ENCODE results near the gene PNPLA7.
"Not testable (repeated sequence)": the region's sequence is repeated elsewhere in the genome, so short reads cannot be mapped to it uniquely, and the experiment has no call there.

Gene PNPLA7

DNA sequence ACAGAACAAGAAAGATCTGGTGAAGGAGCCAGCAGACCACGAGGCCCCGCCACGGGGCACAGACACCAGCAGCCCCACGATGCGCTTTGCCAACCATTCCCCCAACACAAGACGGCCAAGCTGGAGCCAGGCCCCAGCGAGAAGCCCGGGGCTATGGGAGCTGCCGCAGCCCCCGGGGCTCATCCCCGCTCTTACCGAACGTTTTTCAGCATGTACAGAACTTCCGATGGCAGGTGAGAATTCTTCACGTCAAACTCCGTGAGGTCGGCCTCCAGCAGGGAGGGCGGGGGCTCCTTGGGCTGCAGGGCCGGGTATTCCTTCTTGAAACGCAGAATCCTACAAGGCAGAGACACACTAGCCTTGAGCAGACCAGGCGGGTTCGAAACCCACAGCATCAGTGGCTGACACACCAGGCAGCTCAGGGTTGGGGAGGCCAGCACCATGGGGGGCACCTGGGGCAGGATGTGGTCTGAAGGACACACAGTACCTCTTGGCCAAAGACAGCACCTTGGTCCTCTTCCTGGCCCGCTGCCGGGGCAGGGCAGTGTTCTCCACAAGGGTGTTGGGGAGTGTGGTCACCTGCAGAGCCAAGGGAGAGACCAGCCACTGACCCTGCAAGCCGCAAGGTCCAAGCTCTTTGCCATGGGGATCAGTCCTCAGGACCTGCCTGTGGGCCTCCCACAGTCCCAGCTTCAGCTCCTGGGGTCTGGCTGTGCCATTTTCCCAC is 6.8 kb downstream of the PNPLA7 start:
- H3K4me1 ChIP-seq (ENCODE audit: control extremely low read depth in 1 of 4, control insufficient read depth in 4 of 4, insufficient read depth in 4 of 4, low read length in 3 of 4), result no peaks in the 10 kb centered on the region
- ChIA-PET POLR2A (no interaction called here), CTCF (interaction anchor here (0.5 kb wide), 1 partner anchor 49 kb away, joined by 3 read pairs; no protein-coding TSS in a partner anchor)
- H3K36me3 ChIP-seq (ENCODE audit: control insufficient read depth in 4 of 4, insufficient read depth in 4 of 4, low read length in 3 of 4), result peaks cover 0 to 8% (median 3%) of the 10 kb centered on the region in 4 experiments
- no peaks in the 10 kb centered on the region for H3K9me3 ChIP-seq (ENCODE audit: control extremely low read depth in 1 of 5, control insufficient read depth in 4 of 5, insufficient read depth in 2 of 5, low read depth in 1 of 5, low read length in 4 of 5)
- DNase-seq, result no peak
- no peak overlapping the region for H3K4me3 ChIP-seq (ENCODE audit: control insufficient read depth in 1 of 7, extremely low read depth in 1 of 7, insufficient read depth in 4 of 7, low read depth in 2 of 7, low read length in 6 of 7)
- H3K27me3 ChIP-seq (replicated peaks in 2 of 5; ENCODE audit: control insufficient read depth in 4 of 5, insufficient read depth in 5 of 5, low read length in 4 of 5), result no peaks in the 10 kb centered on the region
- 97% methylated on average over 21 of the region's 25 CpGs for WGBS (ENCODE audit: insufficient coverage)
- no peak overlapping the region for H3K27ac ChIP-seq (ENCODE audit: insufficient read depth in 1 of 2, low read depth in 1 of 2, low read length in 2 of 2, poor library complexity in 1 of 2, severe bottlenecking in 2 of 2)

DNA sequence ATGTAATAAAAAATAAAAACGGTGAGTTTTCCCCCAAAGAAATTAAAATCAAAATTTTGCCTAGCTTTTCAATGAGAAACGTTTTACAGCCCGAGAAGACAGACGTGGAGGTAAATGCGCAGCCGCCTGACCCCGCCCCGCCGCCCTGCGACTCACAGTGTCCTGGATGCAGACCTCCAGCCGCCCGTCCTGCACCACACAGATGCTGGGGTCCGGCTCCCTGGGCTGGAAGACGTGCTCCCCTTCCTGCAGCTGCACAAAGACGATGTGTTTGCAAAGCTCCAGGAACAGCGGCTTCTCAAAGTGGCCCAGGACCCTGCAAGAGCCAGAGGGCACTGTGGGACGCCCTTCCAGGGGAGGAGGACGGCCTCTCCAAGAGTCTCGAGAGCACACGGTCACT is 7.7 kb downstream of the PNPLA7 start:
- Histone ChIP-seq H3K27me3 (replicated peaks in 2 of 5; ENCODE audit: control insufficient read depth in 4 of 5, insufficient read depth in 5 of 5, low read length in 4 of 5) (no peaks in the 10 kb centered on the region), H3K9me3 (ENCODE audit: control extremely low read depth in 1 of 5, control insufficient read depth in 4 of 5, insufficient read depth in 2 of 5, low read depth in 1 of 5, low read length in 4 of 5) (peaks cover 0 to 5% (median 0%) of the 10 kb centered on the region in 5 experiments), H3K27ac (ENCODE audit: insufficient read depth in 1 of 2, low read depth in 1 of 2, low read length in 2 of 2, poor library complexity in 1 of 2, severe bottlenecking in 2 of 2) (no peak overlapping the region), H3K4me3 (ENCODE audit: control insufficient read depth in 1 of 7, extremely low read depth in 1 of 7, insufficient read depth in 4 of 7, low read depth in 2 of 7, low read length in 6 of 7) (no peak overlapping the region), H3K4me1 (ENCODE audit: control extremely low read depth in 1 of 4, control insufficient read depth in 4 of 4, insufficient read depth in 4 of 4, low read length in 3 of 4) (peaks cover 0 to 5% (median under 1%) of the 10 kb centered on the region in 4 experiments), H3K36me3 (ENCODE audit: control insufficient read depth in 4 of 4, insufficient read depth in 4 of 4, low read length in 3 of 4) (peaks cover 0 to 8% (median 3%) of the 10 kb centered on the region in 4 experiments)
- 97% methylated on average over 19 of the region's 20 CpGs for WGBS (ENCODE audit: insufficient coverage)
- POLR2A ChIA-PET, result no interaction called here
- DNase-seq, result no peak
- CTCF ChIA-PET, result interaction anchor here (1.2 to 1.6 kb wide), 2 partner anchors 10 to 256 kb away, joined by 3 to 6 read pairs; partner anchors contain the start of gene MRPL41

GRCh38 chr9:137540536-137540935 is 9.7 kb downstream of the PNPLA7 start:
- WGBS (ENCODE audit: insufficient coverage), result 98% methylated on average over 17 of the region's 18 CpGs
- peaks cover 0 to 13% (median 4%) of the 10 kb centered on the region in 5 experiments for H3K9me3 ChIP-seq (ENCODE audit: control extremely low read depth in 1 of 5, control insufficient read depth in 4 of 5, insufficient read depth in 2 of 5, low read depth in 1 of 5, low read length in 4 of 5)
- H3K27ac ChIP-seq (ENCODE audit: insufficient read depth in 1 of 2, low read depth in 1 of 2, low read length in 2 of 2, poor library complexity in 1 of 2, severe bottlenecking in 2 of 2), result no peak overlapping the region
- CTCF ChIA-PET, result no interaction called here
- no peak overlapping the region for H3K4me3 ChIP-seq (ENCODE audit: control insufficient read depth in 1 of 7, extremely low read depth in 1 of 7, insufficient read depth in 4 of 7, low read depth in 2 of 7, low read length in 6 of 7)
- no peaks in the 10 kb centered on the region for H3K27me3 ChIP-seq (replicated peaks in 2 of 5; ENCODE audit: control insufficient read depth in 4 of 5, insufficient read depth in 5 of 5, low read length in 4 of 5)
- no peak for DNase-seq
- peaks cover 0 to 15% (median 5%) of the 10 kb centered on the region in 4 experiments for H3K4me1 ChIP-seq (ENCODE audit: control extremely low read depth in 1 of 4, control insufficient read depth in 4 of 4, insufficient read depth in 4 of 4, low read length in 3 of 4)
- POLR2A ChIA-PET, result no interaction called here
- peaks cover 0 to 8% (median 3%) of the 10 kb centered on the region in 4 experiments for H3K36me3 ChIP-seq (ENCODE audit: control insufficient read depth in 4 of 4, insufficient read depth in 4 of 4, low read length in 3 of 4)

GRCh38 chr9:137538058-137538457 is 12.1 kb downstream of the PNPLA7 start:
- H3K4me1 ChIP-seq (ENCODE audit: control extremely low read depth in 1 of 4, control insufficient read depth in 4 of 4, insufficient read depth in 4 of 4, low read length in 3 of 4), result peaks cover 0 to 15% (median 12%) of the 10 kb centered on the region in 4 experiments
- H3K4me3 ChIP-seq (ENCODE audit: control insufficient read depth in 1 of 7, extremely low read depth in 1 of 7, insufficient read depth in 4 of 7, low read depth in 2 of 7, low read length in 6 of 7), result no peak overlapping the region
- no peak for DNase-seq
- 98% methylated on average over 16 of the region's 16 CpGs for WGBS (ENCODE audit: insufficient coverage)
- H3K27ac ChIP-seq (ENCODE audit: insufficient read depth in 1 of 2, low read depth in 1 of 2, low read length in 2 of 2, poor library complexity in 1 of 2, severe bottlenecking in 2 of 2), result no peak overlapping the region
- peaks cover 0 to 5% (median 3%) of the 10 kb centered on the region in 4 experiments for H3K36me3 ChIP-seq (ENCODE audit: control insufficient read depth in 4 of 4, insufficient read depth in 4 of 4, low read length in 3 of 4)
- H3K27me3 ChIP-seq (replicated peaks in 2 of 5; ENCODE audit: control insufficient read depth in 4 of 5, insufficient read depth in 5 of 5, low read length in 4 of 5), result no peaks in the 10 kb centered on the region
- POLR2A ChIA-PET, result no interaction called here
- H3K9me3 ChIP-seq (ENCODE audit: control extremely low read depth in 1 of 5, control insufficient read depth in 4 of 5, insufficient read depth in 2 of 5, low read depth in 1 of 5, low read length in 4 of 5), result peaks cover 0 to 13% (median 4%) of the 10 kb centered on the region in 5 experiments
- CTCF ChIA-PET, result interaction anchor here (1.1 to 2.0 kb wide), 3 partner anchors 8 to 36 kb away, joined by 4 to 6 read pairs (median 5); no protein-coding TSS in a partner anchor

DNA sequence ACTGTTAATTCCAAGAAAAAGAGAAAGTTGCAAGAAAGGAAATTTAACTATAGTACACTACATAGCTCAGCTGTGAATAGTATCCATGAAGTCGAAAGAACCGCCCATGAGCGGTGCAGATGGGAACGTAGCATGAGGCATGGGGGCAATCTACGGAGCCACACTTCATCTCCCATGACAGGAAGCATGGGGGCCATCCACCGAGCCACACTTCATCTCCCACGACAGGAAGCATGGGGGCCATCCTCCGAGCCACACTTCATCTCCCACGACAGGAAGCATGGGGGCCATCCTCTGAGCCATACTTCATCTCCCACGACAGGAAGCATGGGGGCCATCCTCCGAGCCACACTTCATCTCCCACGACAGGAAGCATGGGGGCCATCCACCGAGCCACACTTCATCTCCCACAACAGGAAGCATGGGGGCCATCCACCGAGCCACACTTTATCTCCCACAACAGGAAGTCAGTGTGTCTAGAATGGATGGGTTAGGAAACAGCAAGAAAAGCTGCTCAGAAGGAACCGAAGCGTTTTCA is 13.5 kb downstream of the PNPLA7 start:
- 34% methylated on average over 7 of the region's 16 CpGs for WGBS (ENCODE audit: insufficient coverage)
- POLR2A ChIA-PET, result interaction anchor here (0.6 kb wide), 1 partner anchor 160 kb away, joined by 3 read pairs; no protein-coding TSS in a partner anchor
- DNase-seq, result peak; percentile 36 to 90 (median 85)
- Histone ChIP-seq H3K4me1 (ENCODE audit: control extremely low read depth in 1 of 4, control insufficient read depth in 4 of 4, insufficient read depth in 4 of 4, low read length in 3 of 4) (peaks cover 0 to 16% (median 13%) of the 10 kb centered on the region in 4 experiments), H3K4me3 (ENCODE audit: control insufficient read depth in 1 of 7, extremely low read depth in 1 of 7, insufficient read depth in 4 of 7, low read depth in 2 of 7, low read length in 6 of 7) (peak overlapping the region in 2 of 7 experiments; percentile 4 to 6), H3K9me3 (ENCODE audit: control extremely low read depth in 1 of 5, control insufficient read depth in 4 of 5, insufficient read depth in 2 of 5, low read depth in 1 of 5, low read length in 4 of 5) (peaks cover 0 to 13% (median 4%) of the 10 kb centered on the region in 5 experiments)
- CTCF ChIA-PET, result interaction anchor here (1.1 to 2.0 kb wide), 3 partner anchors 8 to 34 kb away, joined by 4 to 6 read pairs (median 5); no protein-coding TSS in a partner anchor
- not testable (repeated sequence) for H3K27ac ChIP-seq (ENCODE audit: insufficient read depth in 1 of 2, low read depth in 1 of 2, low read length in 2 of 2, poor library complexity in 1 of 2, severe bottlenecking in 2 of 2); H3K36me3 ChIP-seq (ENCODE audit: control insufficient read depth in 4 of 4, insufficient read depth in 4 of 4, low read length in 3 of 4); H3K27me3 ChIP-seq (replicated peaks in 2 of 5; ENCODE audit: control insufficient read depth in 4 of 5, insufficient read depth in 5 of 5, low read length in 4 of 5)

DNA sequence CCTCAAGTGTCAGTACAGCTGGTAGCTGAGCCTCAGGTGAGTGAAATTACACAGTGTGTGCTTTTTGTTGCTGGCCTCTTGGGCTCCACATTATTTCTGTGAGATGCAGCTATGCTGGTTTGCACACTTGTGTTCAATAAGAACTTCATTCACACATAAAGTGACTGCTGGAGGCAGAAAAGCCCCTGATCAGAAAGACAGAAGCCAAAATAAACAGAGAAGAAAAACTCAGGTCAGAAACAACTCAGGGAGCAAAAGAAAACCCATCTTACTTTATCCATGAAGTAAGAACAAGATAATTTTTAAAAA is 15.1 kb downstream of the PNPLA7 start:
- no peaks in the 10 kb centered on the region for H3K27me3 ChIP-seq (replicated peaks in 2 of 5; ENCODE audit: control insufficient read depth in 4 of 5, insufficient read depth in 5 of 5, low read length in 4 of 5)
- POLR2A ChIA-PET, result no interaction called here
- CTCF ChIA-PET, result interaction anchor here (0.7 to 1.5 kb wide), 5 partner anchors 10 to 156 kb away, joined by 3 to 6 read pairs (median 3); partner anchors contain the start of gene PNPLA7
- DNase-seq, result no peak
- no peak overlapping the region for H3K4me3 ChIP-seq (ENCODE audit: control insufficient read depth in 1 of 7, extremely low read depth in 1 of 7, insufficient read depth in 4 of 7, low read depth in 2 of 7, low read length in 6 of 7)
- peaks cover 0 to 13% (median 4%) of the 10 kb centered on the region in 5 experiments for H3K9me3 ChIP-seq (ENCODE audit: control extremely low read depth in 1 of 5, control insufficient read depth in 4 of 5, insufficient read depth in 2 of 5, low read depth in 1 of 5, low read length in 4 of 5)
- peaks cover 0 to 30% (median 25%) of the 10 kb centered on the region in 4 experiments for H3K4me1 ChIP-seq (ENCODE audit: control extremely low read depth in 1 of 4, control insufficient read depth in 4 of 4, insufficient read depth in 4 of 4, low read length in 3 of 4)
- H3K36me3 ChIP-seq (ENCODE audit: control insufficient read depth in 4 of 4, insufficient read depth in 4 of 4, low read length in 3 of 4), result peaks cover 0 to 2% (median under 1%) of the 10 kb centered on the region in 4 experiments
- peak overlapping the region in 1 of 2 experiments; percentile 25 for H3K27ac ChIP-seq (ENCODE audit: insufficient read depth in 1 of 2, low read depth in 1 of 2, low read length in 2 of 2, poor library complexity in 1 of 2, severe bottlenecking in 2 of 2)

Measured in common myeloid progenitor, CD34-positive (primary cell).